Upper lobe of left lung (tissue), 4 donors: ENCODE measurements around the gene C2orf42.
A peak's percentile ranks its signal among the peaks of the same experiment; 100 is the strongest.

Source experiments
- POLR2AphosphoS5 ChIP-seq, 2 donors: sonication (generic); formaldehyde crosslinking; IDR thresholded peaks; one replicate each; pipeline ENCODE4 v1.5.1; 2017; ENCODE audit warnings: antibody characterized with exemption in 2 of 2
- TF ChIP-seq, protein P1 (sequence below), 6 experiments: fragments of 450-650 bp in 4 of 6; fragments of 200-600 bp in 2 of 6; sonication (generic) in 2 of 6; IDR thresholded peaks; one replicate each; pipeline ENCODE4 v1.5.1; 2016 to 2019; ENCODE audit warnings: antibody characterized with exemption in 6 of 6

DNA sequence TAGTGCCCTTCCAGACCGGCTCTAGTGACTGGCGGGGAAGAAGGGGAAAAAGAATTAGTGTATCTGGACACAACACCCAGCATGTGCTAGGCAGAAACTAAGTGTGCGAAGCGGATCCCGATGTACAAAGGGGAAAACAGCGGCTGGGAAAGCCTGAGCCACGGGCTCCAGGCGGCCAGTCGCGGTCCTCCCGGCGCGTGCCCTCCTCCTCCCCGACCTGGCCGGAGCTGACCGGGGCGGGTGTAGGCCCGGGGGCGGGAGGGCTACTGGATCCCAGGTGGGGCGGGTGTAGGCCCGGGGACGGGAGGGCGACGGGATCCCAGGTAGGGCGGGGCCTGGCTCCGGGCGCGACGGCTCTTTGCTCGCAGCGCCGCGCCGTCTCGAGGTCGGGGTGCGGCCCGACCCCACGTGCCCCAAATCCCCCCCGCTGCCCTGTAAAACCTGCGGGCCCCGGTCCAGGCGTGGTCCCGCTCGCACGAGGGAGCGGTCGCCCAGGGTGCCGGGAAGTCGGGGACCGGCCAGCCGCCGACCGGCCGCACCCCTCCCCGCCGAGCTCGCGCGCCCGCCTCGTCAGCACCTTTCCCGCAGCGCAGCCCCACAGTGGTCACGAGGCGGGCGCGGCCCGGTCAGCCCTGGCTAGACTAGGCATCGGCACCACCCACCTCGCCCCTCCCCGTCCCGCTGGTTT, 48.8 kb downstream of the C2orf42 start:
- TF ChIP-seq, protein P1, sequence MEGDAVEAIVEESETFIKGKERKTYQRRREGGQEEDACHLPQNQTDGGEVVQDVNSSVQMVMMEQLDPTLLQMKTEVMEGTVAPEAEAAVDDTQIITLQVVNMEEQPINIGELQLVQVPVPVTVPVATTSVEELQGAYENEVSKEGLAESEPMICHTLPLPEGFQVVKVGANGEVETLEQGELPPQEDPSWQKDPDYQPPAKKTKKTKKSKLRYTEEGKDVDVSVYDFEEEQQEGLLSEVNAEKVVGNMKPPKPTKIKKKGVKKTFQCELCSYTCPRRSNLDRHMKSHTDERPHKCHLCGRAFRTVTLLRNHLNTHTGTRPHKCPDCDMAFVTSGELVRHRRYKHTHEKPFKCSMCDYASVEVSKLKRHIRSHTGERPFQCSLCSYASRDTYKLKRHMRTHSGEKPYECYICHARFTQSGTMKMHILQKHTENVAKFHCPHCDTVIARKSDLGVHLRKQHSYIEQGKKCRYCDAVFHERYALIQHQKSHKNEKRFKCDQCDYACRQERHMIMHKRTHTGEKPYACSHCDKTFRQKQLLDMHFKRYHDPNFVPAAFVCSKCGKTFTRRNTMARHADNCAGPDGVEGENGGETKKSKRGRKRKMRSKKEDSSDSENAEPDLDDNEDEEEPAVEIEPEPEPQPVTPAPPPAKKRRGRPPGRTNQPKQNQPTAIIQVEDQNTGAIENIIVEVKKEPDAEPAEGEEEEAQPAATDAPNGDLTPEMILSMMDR (IDR thresholded peaks at IDR 0.05): peak in 2 of 6 experiments; percentile 4 to 24
- no peak for TF ChIP-seq POLR2AphosphoS5 (IDR thresholded peaks at IDR 0.05)
